Left lung (tissue), 10 donors: ENCODE data around the gene FNDC3B. TPM values are rescaled to one million over a fixed set of nuclear protein-coding genes. Genes with fewer than 3 reads are reported as not detected.

Experiments used
- ATAC-seq: fragments of 200-7000 bp; cut with Tn5 transposase; one replicate; pipeline ENCODE4 v1.9.1; 2020; ENCODE audit warnings: moderate library complexity
- DNase-seq, 4 donors: peaks; one replicate each; pipeline ENCODE4 v3.0.0-alpha.2; 2013 to 2020
- H3K27ac ChIP-seq, 2 donors: fragments of 200-600 bp; sonication (generic) in 1 of 2; one replicate each; pipeline versions ENCODE4 v1.5.0 to v1.8.0; 2020 to 2021
- H3K27me3 ChIP-seq, 2 donors: fragments of 200-600 bp; sonication (generic) in 1 of 2; one replicate each; pipeline versions ENCODE4 v1.5.0 to v1.8.0; 2020 to 2021
- H3K36me3 ChIP-seq, 2 donors: fragments of 200-600 bp; sonication (generic) in 1 of 2; one replicate each; pipeline versions ENCODE4 v1.5.0 to v1.8.0; 2020 to 2021
- H3K4me1 ChIP-seq, 2 donors: fragments of 200-600 bp; one replicate each; pipeline ENCODE4 v1.8.0; 2021
- H3K4me3 ChIP-seq, 2 donors: fragments of 200-600 bp; sonication (generic) in 1 of 2; one replicate each; pipeline versions ENCODE4 v1.5.0 to v1.8.0; 2020 to 2021; ENCODE audit warnings: mild to moderate bottlenecking in 1 of 2
- H3K9me3 ChIP-seq, 2 donors: fragments of 200-600 bp; sonication (generic) in 1 of 2; one replicate each; pipeline versions ENCODE4 v1.5.0 to v1.8.0; 2020 to 2021
- CTCF ChIP-seq, 2 donors: fragments of 200-600 bp; sonication (generic) in 1 of 2; IDR thresholded peaks; one replicate each; pipeline versions ENCODE4 v1.5.0 to v1.8.0; 2021; ENCODE audit warnings: antibody characterized with exemption in 2 of 2
- intact Hi-C, 2 donors: fragments of 100-400 bp; cut with DNase I; formaldehyde crosslinking; loops; one replicate each; pipeline versions ENCODE4 v1.11.2 to v1.14.2; 2022
- polyA plus RNA-seq, 6 donors: library from polyadenylated mRNA; unstranded; fragments of 120-200 nt; gene quantifications; one replicate each; pipeline ENCODE4 v1.2.1, GENCODE V29; 2013; ENCODE audit not compliant: insufficient read length in 6 of 6
- total RNA-seq, 2 donors: library from RNA; stranded (reverse); fragmentation: NEBNext Ultra II Directional; extraction: Animal tissue kit (Norgen Biotek cat#: 25700); gene quantifications; one replicate each; pipeline ENCODE4 v1.2.1, GENCODE V29; 2021
- donor health status: DM: no; HTN: yes; CAD: no.
- donor health status: DM: no; HTN: no; CAD: no.

The FNDC3B gene
- total and polyA plus RNA-seq, 8 donors, result 35.2 to 185 (median 42.3) TPM

GRCh38 chr3:172194702-172195406, 155.5 kb downstream of the FNDC3B start:
- no peak for TF ChIP-seq CTCF (IDR thresholded peaks at IDR 0.05)
- Histone ChIP-seq H3K27me3 (no peaks in the 10 kb centered on the region), H3K27ac (no peak overlapping the region), H3K9me3 (no peaks in the 10 kb centered on the region), H3K4me1 (peaks cover 6 to 13% of the 10 kb centered on the region in 2 donors), H3K4me3 (no peak overlapping the region), H3K36me3 (peaks cover 0 to 5% of the 10 kb centered on the region in 2 donors)
- ATAC-seq, result peak; percentile 78
- intact Hi-C loops, result no loop called here
- DNase-seq, result peak in 1 of 4 donors; percentile 42

GRCh38 chr3:172195407-172195754, 156.0 kb downstream of the FNDC3B start:
- H3K36me3 ChIP-seq, result peaks cover 0 to 5% of the 10 kb centered on the region in 2 donors
- H3K9me3 ChIP-seq, result no peaks in the 10 kb centered on the region
- no peak for DNase-seq
- intact Hi-C loops, result no loop called here
- no peak for ATAC-seq
- H3K4me1 ChIP-seq, result peaks cover 6 to 17% of the 10 kb centered on the region in 2 donors
- no peak overlapping the region for H3K27ac ChIP-seq
- no peaks in the 10 kb centered on the region for H3K27me3 ChIP-seq
- no peak overlapping the region for H3K4me3 ChIP-seq
- TF ChIP-seq CTCF (IDR thresholded peaks at IDR 0.05), result no peak

GRCh38 chr3:172197344-172197743, 158.0 kb downstream of the FNDC3B start:
- H3K36me3 ChIP-seq, result no peaks in the 10 kb centered on the region
- intact Hi-C loops, result no loop called here
- DNase-seq, result no peak
- H3K4me1 ChIP-seq, result peaks cover 25 to 36% of the 10 kb centered on the region in 2 donors
- no peak overlapping the region for H3K4me3 ChIP-seq
- no peak for TF ChIP-seq CTCF (IDR thresholded peaks at IDR 0.05)
- no peak for ATAC-seq
- H3K9me3 ChIP-seq, result no peaks in the 10 kb centered on the region
- H3K27me3 ChIP-seq, result no peaks in the 10 kb centered on the region
- no peak overlapping the region for H3K27ac ChIP-seq

GRCh38 chr3:172198428-172198827, 159.1 kb downstream of the FNDC3B start:
- H3K27ac ChIP-seq, result no peak overlapping the region
- DNase-seq, result no peak
- intact Hi-C loops, result no loop called here
- no peak for TF ChIP-seq CTCF (IDR thresholded peaks at IDR 0.05)
- no peak overlapping the region for H3K4me3 ChIP-seq
- no peaks in the 10 kb centered on the region for H3K36me3 ChIP-seq
- H3K4me1 ChIP-seq, result peaks cover 32 to 45% of the 10 kb centered on the region in 2 donors
- no peaks in the 10 kb centered on the region for H3K27me3 ChIP-seq
- no peak for ATAC-seq
- H3K9me3 ChIP-seq, result no peaks in the 10 kb centered on the region

GRCh38 chr3:172199850-172200369, 160.5 kb downstream of the FNDC3B start:
- TF ChIP-seq CTCF (IDR thresholded peaks at IDR 0.05), result no peak
- no peak overlapping the region for H3K4me3 ChIP-seq
- no peaks in the 10 kb centered on the region for H3K9me3 ChIP-seq
- intact Hi-C loops, result no loop called here
- H3K27ac ChIP-seq, result no peak overlapping the region
- DNase-seq (no peak), ATAC-seq (no peak)
- H3K27me3 ChIP-seq, result no peaks in the 10 kb centered on the region
- no peaks in the 10 kb centered on the region for H3K36me3 ChIP-seq
- peaks cover 35 to 58% of the 10 kb centered on the region in 2 donors for H3K4me1 ChIP-seq
